ENCODE results near the gene CLDN9.

Gene CLDN9

GRCh38 chr16:2985893-2986355 lies 26.8 kb upstream of the CLDN9 start:
- in situ Hi-C loops (cut with MboI; ENCODE audit: low sequenced_read_pairs, unreplicated experiment), result no loop called here

GRCh38 chr16:2986623-2987188 lies 26.0 kb upstream of the CLDN9 start:
- TF ChIP-seq, protein P1, sequence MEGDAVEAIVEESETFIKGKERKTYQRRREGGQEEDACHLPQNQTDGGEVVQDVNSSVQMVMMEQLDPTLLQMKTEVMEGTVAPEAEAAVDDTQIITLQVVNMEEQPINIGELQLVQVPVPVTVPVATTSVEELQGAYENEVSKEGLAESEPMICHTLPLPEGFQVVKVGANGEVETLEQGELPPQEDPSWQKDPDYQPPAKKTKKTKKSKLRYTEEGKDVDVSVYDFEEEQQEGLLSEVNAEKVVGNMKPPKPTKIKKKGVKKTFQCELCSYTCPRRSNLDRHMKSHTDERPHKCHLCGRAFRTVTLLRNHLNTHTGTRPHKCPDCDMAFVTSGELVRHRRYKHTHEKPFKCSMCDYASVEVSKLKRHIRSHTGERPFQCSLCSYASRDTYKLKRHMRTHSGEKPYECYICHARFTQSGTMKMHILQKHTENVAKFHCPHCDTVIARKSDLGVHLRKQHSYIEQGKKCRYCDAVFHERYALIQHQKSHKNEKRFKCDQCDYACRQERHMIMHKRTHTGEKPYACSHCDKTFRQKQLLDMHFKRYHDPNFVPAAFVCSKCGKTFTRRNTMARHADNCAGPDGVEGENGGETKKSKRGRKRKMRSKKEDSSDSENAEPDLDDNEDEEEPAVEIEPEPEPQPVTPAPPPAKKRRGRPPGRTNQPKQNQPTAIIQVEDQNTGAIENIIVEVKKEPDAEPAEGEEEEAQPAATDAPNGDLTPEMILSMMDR (IDR thresholded peaks at IDR 0.05; ENCODE audit: borderline replicate concordance, control extremely low read depth, extremely low read depth, insufficient read depth, missing control alignments), result no peak
- in situ Hi-C loops (cut with MboI; ENCODE audit: low sequenced_read_pairs, unreplicated experiment), result no loop called here
- DNase-seq (ENCODE audit: low spot score), result no peak

More at GRCh38 chr16:2985893-2986355, 26.8 kb upstream of the CLDN9 start:
- TF ChIP-seq, protein P1 (IDR thresholded peaks at IDR 0.05; ENCODE audit: borderline replicate concordance, control extremely low read depth, extremely low read depth, insufficient read depth, missing control alignments), result no peak
- no peak for DNase-seq (ENCODE audit: low spot score)

- DNase-seq (ENCODE audit: low spot score), result no peak
- in situ Hi-C loops (cut with MboI; ENCODE audit: low sequenced_read_pairs, unreplicated experiment), result no loop called here
- TF ChIP-seq, protein P1 (IDR thresholded peaks at IDR 0.05; ENCODE audit: borderline replicate concordance, control extremely low read depth, extremely low read depth, insufficient read depth, missing control alignments), result no peak
Measured at GRCh38 chr16:2987286-2987685, 25.4 kb upstream of the CLDN9 start.

- TF ChIP-seq, protein P1 (IDR thresholded peaks at IDR 0.05; ENCODE audit: borderline replicate concordance, control extremely low read depth, extremely low read depth, insufficient read depth, missing control alignments), result no peak
- in situ Hi-C loops (cut with MboI; ENCODE audit: low sequenced_read_pairs, unreplicated experiment), result no loop called here
- DNase-seq (ENCODE audit: low spot score), result no peak
Measured at GRCh38 chr16:2987833-2988232, 24.9 kb upstream of the CLDN9 start.

- in situ Hi-C loops (cut with MboI; ENCODE audit: low sequenced_read_pairs, unreplicated experiment), result no loop called here
- DNase-seq (ENCODE audit: low spot score), result no peak
- TF ChIP-seq, protein P1 (IDR thresholded peaks at IDR 0.05; ENCODE audit: borderline replicate concordance, control extremely low read depth, extremely low read depth, insufficient read depth, missing control alignments), result no peak
Measured at GRCh38 chr16:2988590-2989099, 24.1 kb upstream of the CLDN9 start.

GRCh38 chr16:2990891-2991290 lies 21.8 kb upstream of the CLDN9 start:
- no peak for DNase-seq (ENCODE audit: low spot score)
- in situ Hi-C loops (cut with MboI; ENCODE audit: low sequenced_read_pairs, unreplicated experiment), result no loop called here
- TF ChIP-seq, protein P1 (IDR thresholded peaks at IDR 0.05; ENCODE audit: borderline replicate concordance, control extremely low read depth, extremely low read depth, insufficient read depth, missing control alignments), result no peak

All from GM13976 (cell line).